HL-60 (cell line): ENCODE measurements around the gene PRDM16.

Experiments
- GABPA ChIP-seq: IDR thresholded peaks from 2 replicates; pipeline ENCODE4 v1.6.1; 2012; ENCODE audit warnings: low read depth
- POLR2AphosphoS5 ChIP-seq: IDR thresholded peaks from 2 replicates; pipeline ENCODE4 v1.6.1; 2012; ENCODE audit warnings: low read depth
- TF ChIP-seq, protein P1 (sequence below): IDR thresholded peaks from one replicate; pipeline ENCODE4 v1.5.1; 2011; ENCODE audit warnings: low read length, control low read depth, inconsistent platforms; ENCODE audit not compliant: insufficient read depth

- TF ChIP-seq, protein P1, sequence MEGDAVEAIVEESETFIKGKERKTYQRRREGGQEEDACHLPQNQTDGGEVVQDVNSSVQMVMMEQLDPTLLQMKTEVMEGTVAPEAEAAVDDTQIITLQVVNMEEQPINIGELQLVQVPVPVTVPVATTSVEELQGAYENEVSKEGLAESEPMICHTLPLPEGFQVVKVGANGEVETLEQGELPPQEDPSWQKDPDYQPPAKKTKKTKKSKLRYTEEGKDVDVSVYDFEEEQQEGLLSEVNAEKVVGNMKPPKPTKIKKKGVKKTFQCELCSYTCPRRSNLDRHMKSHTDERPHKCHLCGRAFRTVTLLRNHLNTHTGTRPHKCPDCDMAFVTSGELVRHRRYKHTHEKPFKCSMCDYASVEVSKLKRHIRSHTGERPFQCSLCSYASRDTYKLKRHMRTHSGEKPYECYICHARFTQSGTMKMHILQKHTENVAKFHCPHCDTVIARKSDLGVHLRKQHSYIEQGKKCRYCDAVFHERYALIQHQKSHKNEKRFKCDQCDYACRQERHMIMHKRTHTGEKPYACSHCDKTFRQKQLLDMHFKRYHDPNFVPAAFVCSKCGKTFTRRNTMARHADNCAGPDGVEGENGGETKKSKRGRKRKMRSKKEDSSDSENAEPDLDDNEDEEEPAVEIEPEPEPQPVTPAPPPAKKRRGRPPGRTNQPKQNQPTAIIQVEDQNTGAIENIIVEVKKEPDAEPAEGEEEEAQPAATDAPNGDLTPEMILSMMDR: no peak
- TF ChIP-seq GABPA (no peak), POLR2AphosphoS5 (no peak)
These were observed 226.8 kb downstream of the PRDM16 start for GRCh38 chr1:3295846-3296245.
